Measurements from ENCODE around the gene ZCCHC24. TPM values are rescaled to one million over a fixed set of nuclear protein-coding genes. Genes with fewer than 3 reads are reported as not detected.
A peak's percentile ranks its signal among the peaks of the same experiment; 100 is the strongest.

The ZCCHC24 gene
- total and polyA plus RNA-seq, 2 of the 8 experiments (the other 6 are each of a cell fraction or from before 2014, with no cell fraction given), result 3.9 to 6.9 TPM

DNA sequence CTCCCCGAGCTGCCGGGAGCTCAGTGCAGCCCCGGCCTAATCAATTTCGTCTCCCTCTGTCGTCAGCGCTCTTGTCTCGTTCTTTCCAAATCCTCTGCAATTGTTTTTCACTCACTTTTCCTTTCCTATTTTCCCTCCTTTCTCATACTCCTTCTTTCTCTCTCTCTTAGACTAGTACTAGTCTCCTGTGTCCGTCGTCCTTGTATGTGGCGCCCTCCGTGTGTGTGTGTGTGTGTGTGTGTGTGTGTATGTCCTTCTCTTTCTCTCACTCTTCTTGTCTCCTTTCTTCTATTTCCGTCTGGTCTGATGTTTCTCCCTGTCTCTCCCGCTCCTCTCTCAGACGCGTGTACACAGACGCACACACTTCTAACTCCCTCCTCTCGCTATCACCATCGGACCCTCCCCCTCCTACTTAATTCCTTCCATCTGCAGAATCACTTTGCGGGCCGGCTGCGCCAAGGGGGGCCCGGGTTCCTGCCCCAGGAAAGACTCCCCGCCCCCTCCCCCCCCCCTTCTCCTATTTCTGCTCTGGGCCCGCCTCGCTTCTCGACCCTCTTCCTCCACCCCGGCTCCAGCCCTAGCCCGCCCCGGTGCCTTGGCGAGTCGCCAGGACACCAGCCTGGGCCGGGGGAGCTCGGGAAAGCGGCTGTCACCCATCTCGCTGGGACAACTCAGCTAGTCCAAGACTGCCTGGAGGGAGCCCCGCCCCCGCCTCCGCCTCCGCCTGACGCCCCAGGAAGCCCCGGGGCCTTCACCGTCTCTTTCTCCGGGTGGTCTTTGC is 743 bp upstream of the ZCCHC24 start (continued):
- TF ChIP-seq, protein P1, sequence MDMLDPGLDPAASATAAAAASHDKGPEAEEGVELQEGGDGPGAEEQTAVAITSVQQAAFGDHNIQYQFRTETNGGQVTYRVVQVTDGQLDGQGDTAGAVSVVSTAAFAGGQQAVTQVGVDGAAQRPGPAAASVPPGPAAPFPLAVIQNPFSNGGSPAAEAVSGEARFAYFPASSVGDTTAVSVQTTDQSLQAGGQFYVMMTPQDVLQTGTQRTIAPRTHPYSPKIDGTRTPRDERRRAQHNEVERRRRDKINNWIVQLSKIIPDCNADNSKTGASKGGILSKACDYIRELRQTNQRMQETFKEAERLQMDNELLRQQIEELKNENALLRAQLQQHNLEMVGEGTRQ (IDR thresholded peaks at IDR 0.05; ENCODE audit: low read length), result no peak
- TF ChIP-seq RAD21 (IDR thresholded peaks at IDR 0.05 in 1 of 2, conservative IDR thresholded peaks at IDR 0.05 in 1 of 2; ENCODE audit: low read depth in 2 of 2, low read length in 2 of 2) (peak in 1 of 2 experiments; percentile 2; a peak in 1 of 4 replicates), EP300 (IDR thresholded peaks at IDR 0.05; ENCODE audit: borderline replicate concordance in 1 of 2, low read depth in 2 of 2, low read length in 2 of 2) (no peak), GABPA (IDR thresholded peaks at IDR 0.05; ENCODE audit: borderline replicate concordance, insufficient read depth, low read length) (no peak), FOSL1 (IDR thresholded peaks at IDR 0.05; ENCODE audit: insufficient read depth, low read depth, low read length) (no peak)
